Pancreas (tissue), 10 donors: ENCODE measurements around the gene RNF14. TPM values are rescaled to one million over a fixed set of nuclear protein-coding genes. Genes with fewer than 3 reads are reported as not detected.

Experiments used
- ATAC-seq, 4 donors: fragments of 200-7000 bp; cut with Tn5 transposase; one replicate each; pipeline versions ENCODE4 v1.8.0 to v1.9.1; 2020; ENCODE audit warnings: mild to moderate bottlenecking in 4 of 4, moderate library complexity in 4 of 4
- DNase-seq, 6 donors: peaks; one replicate each; pipeline ENCODE4 v3.0.0-alpha.2; 2020
- FAIRE-seq: peaks from 2 replicates; lab custom pipeline; 2012; peaks lifted over from hg19 to GRCh38; lab: Jason Lieb, UNC
- H3K27ac ChIP-seq, 4 donors: fragments of 200-600 bp; sonication (generic); 1 replicate in 3 of 4; 2 replicates in 1 of 4; pipeline versions ENCODE4 v1.5.0 to v1.8.0; 2020
- H3K27me3 ChIP-seq, 4 donors: fragments of 200-600 bp; one replicate each; pipeline ENCODE4 v1.8.0; 2021
- H3K36me3 ChIP-seq, 3 donors: fragments of 200-600 bp; sonication (generic) in 1 of 3; one replicate each; pipeline versions ENCODE4 v1.5.0 to v1.8.0; 2020 to 2021
- H3K4me1 ChIP-seq, 3 donors: fragments of 200-600 bp; one replicate each; pipeline ENCODE4 v1.8.0; 2021
- H3K4me3 ChIP-seq, 4 donors: fragments of 200-600 bp; sonication (generic) in 2 of 4; one replicate each; pipeline versions ENCODE4 v1.5.0 to v1.8.0; 2020 to 2021
- H3K9me3 ChIP-seq, 4 donors: fragments of 200-600 bp; one replicate each; pipeline ENCODE4 v1.8.0; 2021
- WGBS, 2 donors: extraction: QIAGEN DNeasy Blood & Tissue Kit; methylation state at CpG; one replicate each; pipeline ENCODE4 v1.1.7; 2013; 5-methylcytosine and 5-hydroxymethylcytosine counted together
- intact Hi-C, 3 donors: fragments of 100-400 bp; cut with DNase I; formaldehyde crosslinking; loops; one replicate each; pipeline versions ENCODE4 v1.11.1 to v1.14.2; 2022
- polyA plus RNA-seq, 2 donors: library from polyadenylated mRNA; stranded (reverse); fragments of 200-250 nt; gene quantifications; one replicate each; pipeline ENCODE4 v1.2.3, GENCODE V29; 2013
- total RNA-seq, 6 donors: library from RNA; stranded (reverse); fragmentation: NEBNext Ultra II Directional in 4 of 6; extraction: Animal tissue kit (Norgen Biotek cat#: 25700) in 4 of 6; gene quantifications; one replicate each; pipeline versions ENCODE4 v1.2.1 to v1.2.4, GENCODE V29; 2021 to 2023
- TF ChIP-seq, protein P1 (sequence below), 4 donors: fragments of 200-600 bp; sonication (generic) in 3 of 4; IDR thresholded peaks; one replicate each; pipeline versions ENCODE4 v1.5.0 to v1.8.0; 2021; ENCODE audit warnings: antibody characterized with exemption in 4 of 4
- donor health status: healthy with polysubstance abuse.
- donor health status: DM: no; HTN: no; CAD: no; lungs with moderate emphysema.
- donor health status: DM: no; HTN: no; CAD: no.
- donor health status: control.
- donor health status: control.
- donor health status: Bipolar disorder and iron deficiency.
- donor health status: DM: yes; HTN: yes; CAD: no.
- donor health status: DM: no; HTN: no; CAD: no.
- donor health status: DM: no; HTN: no; CAD: no.
- donor health status: DM: yes; HTN: yes; CAD: no.

RNF14 gene
- total and polyA plus RNA-seq, 8 donors, result 7.8 to 30.4 (median 19.8) TPM

DNA sequence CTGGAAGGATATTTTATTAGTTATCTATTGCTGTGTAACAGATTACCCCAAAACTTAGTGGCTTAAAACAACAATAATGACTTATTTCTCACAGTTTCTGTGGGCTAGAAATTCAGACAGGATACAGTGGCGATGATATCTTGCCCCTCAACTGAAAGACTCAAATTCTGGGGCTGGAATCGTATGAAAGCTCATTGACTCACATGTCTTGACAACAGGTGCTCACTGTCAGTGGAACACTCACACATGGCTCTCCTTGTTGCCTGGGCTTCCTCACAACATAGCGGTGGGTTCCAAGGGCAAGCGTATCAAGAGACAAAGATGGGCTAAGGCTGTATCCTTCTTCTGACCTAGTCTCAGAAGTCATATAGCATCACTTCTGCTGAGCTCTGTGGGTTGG is 47.7 kb downstream of the RNF14 start:
- FAIRE-seq (no peak), DNase-seq (no peak), ATAC-seq (no peak)
- H3K9me3 ChIP-seq, result no peaks in the 10 kb centered on the region
- H3K4me3 ChIP-seq, result no peak overlapping the region
- H3K4me1 ChIP-seq, result peaks cover 0 to 20% (median 0%) of the 10 kb centered on the region in 3 donors
- no peak overlapping the region for H3K27ac ChIP-seq
- H3K36me3 ChIP-seq, result no peaks in the 10 kb centered on the region
- intact Hi-C loops, result loop anchor here in 1 of 3 donors (10.0 kb wide), 1 partner anchor 128 kb away; no protein-coding TSS in a partner anchor
- WGBS, 2 donors, result 81 to 85% methylated on average over 4 of the region's 4 CpGs
- TF ChIP-seq, protein P1, sequence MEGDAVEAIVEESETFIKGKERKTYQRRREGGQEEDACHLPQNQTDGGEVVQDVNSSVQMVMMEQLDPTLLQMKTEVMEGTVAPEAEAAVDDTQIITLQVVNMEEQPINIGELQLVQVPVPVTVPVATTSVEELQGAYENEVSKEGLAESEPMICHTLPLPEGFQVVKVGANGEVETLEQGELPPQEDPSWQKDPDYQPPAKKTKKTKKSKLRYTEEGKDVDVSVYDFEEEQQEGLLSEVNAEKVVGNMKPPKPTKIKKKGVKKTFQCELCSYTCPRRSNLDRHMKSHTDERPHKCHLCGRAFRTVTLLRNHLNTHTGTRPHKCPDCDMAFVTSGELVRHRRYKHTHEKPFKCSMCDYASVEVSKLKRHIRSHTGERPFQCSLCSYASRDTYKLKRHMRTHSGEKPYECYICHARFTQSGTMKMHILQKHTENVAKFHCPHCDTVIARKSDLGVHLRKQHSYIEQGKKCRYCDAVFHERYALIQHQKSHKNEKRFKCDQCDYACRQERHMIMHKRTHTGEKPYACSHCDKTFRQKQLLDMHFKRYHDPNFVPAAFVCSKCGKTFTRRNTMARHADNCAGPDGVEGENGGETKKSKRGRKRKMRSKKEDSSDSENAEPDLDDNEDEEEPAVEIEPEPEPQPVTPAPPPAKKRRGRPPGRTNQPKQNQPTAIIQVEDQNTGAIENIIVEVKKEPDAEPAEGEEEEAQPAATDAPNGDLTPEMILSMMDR (IDR thresholded peaks at IDR 0.05), result no peak
- no peaks in the 10 kb centered on the region for H3K27me3 ChIP-seq

DNA sequence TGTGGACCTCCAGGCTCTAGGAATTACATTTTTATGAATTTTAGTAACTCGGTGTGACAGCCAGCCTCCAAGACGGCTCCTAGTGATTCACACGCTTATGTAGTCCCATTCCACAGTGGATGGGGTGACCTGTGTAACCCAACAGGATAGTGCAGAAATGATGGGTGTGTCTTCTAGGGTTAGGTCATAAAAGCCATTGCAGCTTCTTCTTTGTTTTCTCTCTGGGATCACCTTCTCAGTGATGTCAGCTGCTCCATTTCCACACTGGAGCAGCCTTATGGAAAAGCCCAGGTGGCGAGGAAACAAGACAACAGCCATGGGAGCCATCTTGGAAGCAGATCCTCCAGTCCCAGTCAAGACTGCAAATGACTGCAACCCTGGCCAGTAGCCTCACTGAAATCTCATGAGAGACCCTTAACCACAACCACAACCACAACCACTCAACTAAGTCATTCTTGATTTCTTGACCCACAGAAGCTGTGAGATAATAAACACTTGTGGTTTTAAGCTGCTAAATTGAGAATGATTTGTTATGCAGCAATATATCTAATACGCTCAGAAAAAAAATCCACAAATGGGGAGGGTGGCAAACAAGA is 49.0 kb downstream of the RNF14 start:
- 87 to 93% methylated on average over 5 of the region's 5 CpGs for WGBS, 2 donors
- H3K36me3 ChIP-seq, result no peaks in the 10 kb centered on the region
- FAIRE-seq (no peak), ATAC-seq (no peak), DNase-seq (no peak)
- no peak overlapping the region for H3K4me3 ChIP-seq
- H3K27me3 ChIP-seq, result no peaks in the 10 kb centered on the region
- intact Hi-C loops, result loop anchor here in 1 of 3 donors (10.0 kb wide), 1 partner anchor 127 kb away; no protein-coding TSS in a partner anchor
- H3K27ac ChIP-seq, result no peak overlapping the region
- H3K9me3 ChIP-seq, result no peaks in the 10 kb centered on the region
- peaks cover 0 to 16% (median 0%) of the 10 kb centered on the region in 3 donors for H3K4me1 ChIP-seq
- TF ChIP-seq, protein P1 (IDR thresholded peaks at IDR 0.05), result no peak

DNA sequence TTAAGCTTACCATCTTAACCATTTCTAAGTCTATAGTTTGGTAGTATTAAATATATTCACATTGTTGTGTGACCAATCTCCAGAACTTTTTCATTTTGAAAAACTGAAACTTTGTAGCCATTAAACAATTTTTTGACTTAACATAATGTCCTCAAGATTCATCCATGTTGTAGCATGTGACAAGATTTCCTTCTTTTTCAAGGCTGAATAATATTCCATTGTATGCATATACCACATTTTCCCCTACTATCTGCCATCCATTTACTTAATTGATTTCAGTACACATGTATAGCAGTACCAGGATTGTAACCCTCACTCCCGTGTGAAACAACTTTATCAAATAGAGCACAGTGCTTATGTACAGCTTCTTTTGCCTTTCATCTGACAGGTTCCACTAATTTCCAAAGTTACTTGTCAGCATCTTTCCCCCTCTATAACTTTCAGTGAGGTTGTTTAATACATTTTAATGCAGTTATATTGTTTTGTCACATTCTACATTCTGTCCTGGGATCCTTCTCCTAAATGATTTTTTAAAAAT is 51.3 kb downstream of the RNF14 start:
- H3K9me3 ChIP-seq, result no peaks in the 10 kb centered on the region
- TF ChIP-seq, protein P1 (IDR thresholded peaks at IDR 0.05), result no peak
- intact Hi-C loops, result no loop called here
- no peaks in the 10 kb centered on the region for H3K36me3 ChIP-seq
- no peak overlapping the region for H3K27ac ChIP-seq
- peaks cover 0 to 5% (median 4%) of the 10 kb centered on the region in 3 donors for H3K4me1 ChIP-seq
- FAIRE-seq, result no peak
- DNase-seq, result no peak
- no peak for ATAC-seq
- 49 to 71% methylated on average over 1 of the region's 1 CpG for WGBS, 2 donors
- H3K4me3 ChIP-seq, result no peak overlapping the region
- H3K27me3 ChIP-seq, result no peaks in the 10 kb centered on the region

DNA sequence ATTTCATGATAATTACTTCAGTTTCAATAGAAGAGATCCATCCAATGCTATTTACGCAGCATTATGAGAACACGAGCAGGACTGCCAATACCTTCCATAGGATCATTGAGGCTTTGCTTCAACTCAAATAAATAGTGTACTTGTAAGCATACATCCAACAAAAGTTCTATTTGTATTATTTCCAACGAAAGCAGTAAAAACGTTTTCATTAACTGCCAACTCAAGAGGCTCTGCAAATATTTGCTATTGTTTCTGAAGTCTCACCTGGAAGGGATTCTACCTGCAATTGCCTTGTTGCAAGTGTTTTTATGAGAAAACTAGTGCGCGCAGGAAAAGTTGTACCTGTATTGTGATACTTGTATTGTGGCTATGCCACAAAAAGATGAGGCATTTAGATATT is 54.9 kb downstream of the RNF14 start:
- peaks cover 0 to 5% (median 0%) of the 10 kb centered on the region in 3 donors for H3K4me1 ChIP-seq
- no peaks in the 10 kb centered on the region for H3K27me3 ChIP-seq
- 62 to 63% methylated on average over 6 of the region's 6 CpGs for WGBS, 2 donors
- H3K4me3 ChIP-seq, result no peak overlapping the region
- no peak overlapping the region for H3K27ac ChIP-seq
- FAIRE-seq (no peak), ATAC-seq (no peak), DNase-seq (no peak)
- H3K36me3 ChIP-seq, result no peaks in the 10 kb centered on the region
- intact Hi-C loops, result no loop called here
- TF ChIP-seq, protein P1 (IDR thresholded peaks at IDR 0.05), result no peak
- H3K9me3 ChIP-seq, result no peaks in the 10 kb centered on the region

DNA sequence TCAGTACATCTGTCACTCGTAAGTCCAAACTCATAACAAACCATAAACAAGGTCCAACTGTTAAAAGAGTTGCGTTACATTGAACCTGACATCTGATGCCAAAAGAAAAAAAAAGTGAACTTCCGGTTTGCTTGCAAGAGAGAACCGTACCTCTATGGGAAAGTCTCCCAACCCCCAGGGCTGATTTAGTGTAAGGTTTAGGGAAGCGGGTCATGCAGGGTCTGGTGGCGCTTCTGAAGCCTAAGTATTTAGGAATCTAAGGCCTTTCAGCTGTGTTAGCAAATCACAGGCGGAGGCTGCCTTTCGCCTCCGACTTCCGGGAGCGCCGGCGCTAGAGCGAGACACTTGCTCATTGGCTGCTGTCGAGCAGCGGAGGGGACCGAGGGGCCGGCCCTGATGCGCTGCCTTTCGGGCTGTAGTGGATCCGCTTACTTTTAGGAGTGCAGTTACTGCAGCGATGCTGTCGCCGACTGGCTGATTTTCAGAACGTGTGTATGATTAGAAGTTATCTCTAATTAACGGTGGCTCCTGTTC is 55.9 kb downstream of the RNF14 start:
- Histone ChIP-seq H3K36me3 (no peaks in the 10 kb centered on the region), H3K9me3 (no peaks in the 10 kb centered on the region), H3K27ac (peak overlapping the region; percentile 55 to 76 (median 63)), H3K27me3 (no peaks in the 10 kb centered on the region), H3K4me1 (peaks cover 0 to 5% (median 0%) of the 10 kb centered on the region in 3 donors), H3K4me3 (peak overlapping the region; percentile 11 to 40 (median 34))
- TF ChIP-seq, protein P1 (IDR thresholded peaks at IDR 0.05), result no peak
- ATAC-seq (peak; percentile 99 to 100 (median 100)), FAIRE-seq (peak; percentile 89), DNase-seq (peak; percentile 70 to 89 (median 76))
- WGBS, 2 donors, result 0 to 1% methylated on average over 26 of the region's 26 CpGs
- intact Hi-C loops, result no loop called here
